OCI-LY3 (cell line): ENCODE results near the gene TACR1.

ENCODE experiments used
- EZH2phosphoT487 ChIP-seq: fragments of 200-600 bp; shearing (Covaris generic); IDR thresholded peaks from 2 replicates; pipeline ENCODE4 v1.6.1; 2018; ENCODE audit warnings: antibody characterized with exemption, mixed run types, low read depth
- TF ChIP-seq, protein P1 (sequence below): fragments of 200-600, 300-600 bp; sonication (generic); IDR thresholded peaks from 2 replicates; pipeline ENCODE4 v1.5.1; 2014; ENCODE audit warnings: antibody characterized with exemption, low read length, low read depth

DNA sequence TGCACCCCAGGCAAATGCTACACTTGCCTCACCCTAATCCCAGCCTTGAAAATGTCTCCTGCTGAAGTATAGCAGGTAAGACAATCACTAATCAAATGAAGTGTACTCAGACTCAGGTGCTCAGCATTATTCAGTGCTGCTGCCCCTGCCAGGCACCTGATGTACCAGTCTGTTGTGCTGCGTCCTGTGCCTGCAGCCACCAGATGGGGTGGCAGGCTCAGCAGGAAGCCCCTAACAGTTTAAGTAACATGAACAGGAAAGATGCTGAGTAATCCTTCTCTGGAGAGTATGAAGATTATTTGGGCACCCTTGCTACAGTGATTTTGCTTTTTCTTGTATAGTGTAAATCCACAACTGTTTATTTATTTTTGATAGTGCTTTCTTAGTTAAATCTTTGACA is 69.1 kb downstream of the TACR1 start:
- no peak for TF ChIP-seq EZH2phosphoT487
- TF ChIP-seq, protein P1, sequence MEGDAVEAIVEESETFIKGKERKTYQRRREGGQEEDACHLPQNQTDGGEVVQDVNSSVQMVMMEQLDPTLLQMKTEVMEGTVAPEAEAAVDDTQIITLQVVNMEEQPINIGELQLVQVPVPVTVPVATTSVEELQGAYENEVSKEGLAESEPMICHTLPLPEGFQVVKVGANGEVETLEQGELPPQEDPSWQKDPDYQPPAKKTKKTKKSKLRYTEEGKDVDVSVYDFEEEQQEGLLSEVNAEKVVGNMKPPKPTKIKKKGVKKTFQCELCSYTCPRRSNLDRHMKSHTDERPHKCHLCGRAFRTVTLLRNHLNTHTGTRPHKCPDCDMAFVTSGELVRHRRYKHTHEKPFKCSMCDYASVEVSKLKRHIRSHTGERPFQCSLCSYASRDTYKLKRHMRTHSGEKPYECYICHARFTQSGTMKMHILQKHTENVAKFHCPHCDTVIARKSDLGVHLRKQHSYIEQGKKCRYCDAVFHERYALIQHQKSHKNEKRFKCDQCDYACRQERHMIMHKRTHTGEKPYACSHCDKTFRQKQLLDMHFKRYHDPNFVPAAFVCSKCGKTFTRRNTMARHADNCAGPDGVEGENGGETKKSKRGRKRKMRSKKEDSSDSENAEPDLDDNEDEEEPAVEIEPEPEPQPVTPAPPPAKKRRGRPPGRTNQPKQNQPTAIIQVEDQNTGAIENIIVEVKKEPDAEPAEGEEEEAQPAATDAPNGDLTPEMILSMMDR = peak; percentile 37
